ENCODE measurements around the gene SETD4.
"Not testable (repeated sequence)": the region's sequence is repeated elsewhere in the genome, so short reads cannot be mapped to it uniquely, and the experiment has no call there.

Gene SETD4

GRCh38 chr21:36060159-36060921 lies at the start of gene SETD4:
TSS of gene SETD4 (minus strand) at chr21:36060526. CDS start at chr21:36058888, 1,638 bp downstream.
- Histone ChIP-seq H3K9ac (ENCODE audit: low read depth, low read length) (peak within 1 kb of the TSS; percentile 90), H3K4me1 (ENCODE audit: insufficient read depth, low read length) (no peaks in the 10 kb centered on the region), H3K36me3 (ENCODE audit: insufficient read depth, low read length) (peaks cover 10% of the 10 kb centered on the region), H3K9me3 (ENCODE audit: control insufficient read depth, insufficient read depth, low read length) (no peaks in the 10 kb centered on the region)

- no peak overlapping the region for H3K9ac ChIP-seq (ENCODE audit: low read depth, low read length)
- H3K4me1 ChIP-seq (ENCODE audit: insufficient read depth, low read length), result no peaks in the 10 kb centered on the region; the same call in 1 of the 2 replicates
- no peaks in the 10 kb centered on the region; the same call in 1 of the 2 replicates for H3K9me3 ChIP-seq (ENCODE audit: control insufficient read depth, insufficient read depth, low read length)
- H3K36me3 ChIP-seq (ENCODE audit: insufficient read depth, low read length), result no peaks in the 10 kb centered on the region
These were observed 49.5 kb upstream of the SETD4 start for GRCh38 chr21:36109868-36110267.

- peaks cover 5% of the 10 kb centered on the region for H3K4me1 ChIP-seq (ENCODE audit: insufficient read depth, low read length)
- no peaks in the 10 kb centered on the region for H3K36me3 ChIP-seq (ENCODE audit: insufficient read depth, low read length)
- peak overlapping the region; percentile 39 for H3K9ac ChIP-seq (ENCODE audit: low read depth, low read length)
- H3K9me3 ChIP-seq (ENCODE audit: control insufficient read depth, insufficient read depth, low read length), result peaks cover 14% of the 10 kb centered on the region
These were observed 45.1 kb upstream of the SETD4 start for GRCh38 chr21:36105327-36105842.

GRCh38 chr21:36104317-36105300 lies 44.3 kb upstream of the SETD4 start:
- H3K9ac ChIP-seq (ENCODE audit: low read depth, low read length), result peak overlapping the region; percentile 39

GRCh38 chr21:36103434-36103833 lies 43.1 kb upstream of the SETD4 start:
- H3K36me3 ChIP-seq (ENCODE audit: insufficient read depth, low read length), result no peaks in the 10 kb centered on the region
- H3K9ac ChIP-seq (ENCODE audit: low read depth, low read length), result no peak overlapping the region
- peaks cover 14% of the 10 kb centered on the region for H3K4me1 ChIP-seq (ENCODE audit: insufficient read depth, low read length)
- H3K9me3 ChIP-seq (ENCODE audit: control insufficient read depth, insufficient read depth, low read length), result peaks cover 14% of the 10 kb centered on the region

More at GRCh38 chr21:36104317-36105300, 44.3 kb upstream of the SETD4 start:
- H3K4me1 ChIP-seq (ENCODE audit: insufficient read depth, low read length), result peaks cover 5% of the 10 kb centered on the region
- no peaks in the 10 kb centered on the region for H3K36me3 ChIP-seq (ENCODE audit: insufficient read depth, low read length)
- H3K9me3 ChIP-seq (ENCODE audit: control insufficient read depth, insufficient read depth, low read length), result peaks cover 14% of the 10 kb centered on the region

GRCh38 chr21:36100971-36101641 lies 40.8 kb upstream of the SETD4 start:
- peaks cover 22% of the 10 kb centered on the region for H3K4me1 ChIP-seq (ENCODE audit: insufficient read depth, low read length)
- peak overlapping the region; percentile 13; the same call in 1 of the 2 replicates for H3K9ac ChIP-seq (ENCODE audit: low read depth, low read length)
- no peaks in the 10 kb centered on the region for H3K36me3 ChIP-seq (ENCODE audit: insufficient read depth, low read length)
- H3K9me3 ChIP-seq (ENCODE audit: control insufficient read depth, insufficient read depth, low read length), result peaks cover 14% of the 10 kb centered on the region

GRCh38 chr21:36099695-36100211 lies 39.4 kb upstream of the SETD4 start:
- not testable (repeated sequence) for H3K9ac ChIP-seq (ENCODE audit: low read depth, low read length); H3K36me3 ChIP-seq (ENCODE audit: insufficient read depth, low read length)
- Histone ChIP-seq H3K9me3 (ENCODE audit: control insufficient read depth, insufficient read depth, low read length) (peaks cover 16% of the 10 kb centered on the region), H3K4me1 (ENCODE audit: insufficient read depth, low read length) (peaks cover 22% of the 10 kb centered on the region)

GRCh38 chr21:36099000-36099399 lies 38.7 kb upstream of the SETD4 start:
- H3K9me3 ChIP-seq (ENCODE audit: control insufficient read depth, insufficient read depth, low read length), result peaks cover 21% of the 10 kb centered on the region
- H3K36me3 ChIP-seq (ENCODE audit: insufficient read depth, low read length), result no peaks in the 10 kb centered on the region
- peak overlapping the region; percentile 6; the same call in 1 of the 2 replicates for H3K9ac ChIP-seq (ENCODE audit: low read depth, low read length)
- H3K4me1 ChIP-seq (ENCODE audit: insufficient read depth, low read length), result peaks cover 22% of the 10 kb centered on the region

GRCh38 chr21:36098182-36098532 lies 37.8 kb upstream of the SETD4 start:
- Histone ChIP-seq H3K4me1 (ENCODE audit: insufficient read depth, low read length) (peaks cover 22% of the 10 kb centered on the region), H3K36me3 (ENCODE audit: insufficient read depth, low read length) (no peaks in the 10 kb centered on the region), H3K9ac (ENCODE audit: low read depth, low read length) (no peak overlapping the region; the same call in 1 of the 2 replicates), H3K9me3 (ENCODE audit: control insufficient read depth, insufficient read depth, low read length) (peaks cover 23% of the 10 kb centered on the region)

GRCh38 chr21:36097427-36098181 lies 37.3 kb upstream of the SETD4 start:
- Histone ChIP-seq H3K36me3 (ENCODE audit: insufficient read depth, low read length) (no peaks in the 10 kb centered on the region), H3K9ac (ENCODE audit: low read depth, low read length) (no peak overlapping the region; the same call in 1 of the 2 replicates), H3K4me1 (ENCODE audit: insufficient read depth, low read length) (peaks cover 22% of the 10 kb centered on the region), H3K9me3 (ENCODE audit: control insufficient read depth, insufficient read depth, low read length) (peaks cover 24% of the 10 kb centered on the region)

- Histone ChIP-seq H3K36me3 (ENCODE audit: insufficient read depth, low read length) (no peaks in the 10 kb centered on the region), H3K9ac (ENCODE audit: low read depth, low read length) (no peak overlapping the region), H3K4me1 (ENCODE audit: insufficient read depth, low read length) (peaks cover 22% of the 10 kb centered on the region), H3K9me3 (ENCODE audit: control insufficient read depth, insufficient read depth, low read length) (peaks cover 20% of the 10 kb centered on the region)
These were observed 36.3 kb upstream of the SETD4 start for GRCh38 chr21:36096398-36097290.

GRCh38 chr21:36093512-36093911 lies 33.2 kb upstream of the SETD4 start:
- Histone ChIP-seq H3K9ac (ENCODE audit: low read depth, low read length) (no peak overlapping the region), H3K36me3 (ENCODE audit: insufficient read depth, low read length) (no peaks in the 10 kb centered on the region), H3K4me1 (ENCODE audit: insufficient read depth, low read length) (peaks cover 9% of the 10 kb centered on the region; the same call in 1 of the 2 replicates), H3K9me3 (ENCODE audit: control insufficient read depth, insufficient read depth, low read length) (peaks cover 20% of the 10 kb centered on the region)

Measured in ES-I3 (cell line).